Neuron (in vitro differentiated cells): ENCODE data around the gene LMBR1L.

Experiments used
- H2AFZ ChIP-seq: one replicate; pipeline ENCODE4 v1.6.1; 2013; ENCODE audit warnings: low read depth, mild to moderate bottlenecking, inconsistent platforms, low read length, moderate library complexity
- H3K27me3 ChIP-seq: one replicate; pipeline ENCODE4 v1.6.1; 2013; ENCODE audit warnings: low read length; ENCODE audit not compliant: insufficient read depth
- H3K36me3 ChIP-seq: one replicate; pipeline ENCODE4 v1.6.1; 2013; ENCODE audit warnings: low read length; ENCODE audit not compliant: insufficient read depth
- H3K4me1 ChIP-seq: one replicate; pipeline ENCODE4 v1.6.1; 2013; ENCODE audit warnings: low read length; ENCODE audit not compliant: insufficient read depth
- H3K4me3 ChIP-seq: 2 replicates; pipeline ENCODE4 v1.5.1; 2013; ENCODE audit warnings: mild to moderate bottlenecking, low read length, moderate library complexity
- H3K9me3 ChIP-seq: one replicate; pipeline ENCODE4 v1.6.1; 2013; ENCODE audit warnings: low read length

Gene LMBR1L

GRCh38 chr12:49051777-49052438, 58.7 kb downstream of the LMBR1L start:
- Histone ChIP-seq H3K4me3 (no peak overlapping the region), H3K27me3 (no peaks in the 10 kb centered on the region), H3K36me3 (peaks cover 92% of the 10 kb centered on the region), H3K4me1 (peaks cover 11% of the 10 kb centered on the region), H3K9me3 (no peaks in the 10 kb centered on the region), H2AFZ (no peak overlapping the region)

DNA sequence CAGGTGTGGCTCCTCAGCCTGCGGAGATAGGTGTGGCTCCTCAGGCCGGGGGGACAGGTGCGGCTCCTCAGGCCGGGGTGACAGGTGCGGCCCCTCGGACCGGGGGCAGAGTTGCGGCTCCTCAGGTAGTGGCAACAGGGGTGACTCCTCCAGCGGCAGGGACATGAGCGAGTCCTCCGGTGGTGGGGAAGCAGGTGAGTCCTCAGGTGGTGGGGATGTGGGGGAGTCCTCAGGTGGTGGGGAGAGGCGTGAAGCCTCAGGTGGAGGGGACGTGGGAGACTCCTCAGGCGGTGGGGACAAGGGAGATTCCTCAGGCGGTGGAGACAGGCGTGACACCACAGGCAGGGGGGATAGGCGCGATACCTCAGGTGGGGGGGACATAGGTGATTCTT, 59.3 kb downstream of the LMBR1L start:
- Histone ChIP-seq H3K4me3 (no peak overlapping the region), H3K9me3 (no peaks in the 10 kb centered on the region), H3K36me3 (peaks cover 96% of the 10 kb centered on the region), H2AFZ (no peak overlapping the region), H3K27me3 (no peaks in the 10 kb centered on the region), H3K4me1 (peaks cover 6% of the 10 kb centered on the region)

DNA sequence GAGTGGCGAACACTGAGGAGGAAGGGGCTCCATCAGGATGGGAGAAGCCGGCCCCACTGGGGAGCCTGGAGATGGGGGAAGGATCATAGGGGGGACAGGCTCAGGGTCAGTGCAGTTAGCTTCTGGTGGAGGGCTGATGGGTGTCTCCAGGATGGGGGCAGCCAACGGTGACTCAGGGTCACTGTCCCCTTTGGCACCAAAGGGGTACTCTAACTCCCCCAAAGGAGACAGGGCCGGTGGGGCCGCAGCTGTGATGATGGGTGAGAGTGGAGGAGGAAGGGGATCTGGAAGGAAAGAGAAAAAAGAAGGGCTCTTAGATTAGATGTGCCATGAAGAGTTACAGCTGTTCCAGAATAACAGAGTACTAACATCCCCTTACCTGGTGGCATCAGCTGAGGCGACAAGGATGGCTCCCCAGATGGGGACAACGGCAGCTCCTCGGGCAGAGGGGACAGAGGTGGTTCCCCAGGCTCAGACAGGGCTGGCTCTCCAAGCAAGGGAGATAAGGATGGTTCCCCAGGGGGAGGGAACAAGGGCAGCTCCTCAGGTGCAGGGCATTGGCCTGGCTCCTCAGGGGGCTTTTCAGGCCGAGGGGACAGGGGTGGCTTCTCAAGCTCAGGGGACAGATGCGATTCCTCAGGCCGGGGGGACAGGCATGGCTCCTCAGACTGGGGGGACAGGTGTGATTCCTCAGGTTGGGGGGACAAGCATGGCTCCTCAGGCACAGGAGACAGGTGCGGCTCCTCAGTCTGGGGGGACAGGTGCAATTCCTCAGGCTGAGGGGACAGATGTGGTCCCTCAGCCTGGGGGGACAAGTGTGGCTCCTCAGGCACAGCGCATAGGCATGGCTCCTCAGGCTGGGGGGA, 59.9 kb downstream of the LMBR1L start:
- Histone ChIP-seq H3K27me3 (no peaks in the 10 kb centered on the region), H2AFZ (no peak overlapping the region), H3K4me1 (no peaks in the 10 kb centered on the region), H3K9me3 (no peaks in the 10 kb centered on the region), H3K36me3 (peaks cover 97% of the 10 kb centered on the region), H3K4me3 (no peak overlapping the region)

DNA sequence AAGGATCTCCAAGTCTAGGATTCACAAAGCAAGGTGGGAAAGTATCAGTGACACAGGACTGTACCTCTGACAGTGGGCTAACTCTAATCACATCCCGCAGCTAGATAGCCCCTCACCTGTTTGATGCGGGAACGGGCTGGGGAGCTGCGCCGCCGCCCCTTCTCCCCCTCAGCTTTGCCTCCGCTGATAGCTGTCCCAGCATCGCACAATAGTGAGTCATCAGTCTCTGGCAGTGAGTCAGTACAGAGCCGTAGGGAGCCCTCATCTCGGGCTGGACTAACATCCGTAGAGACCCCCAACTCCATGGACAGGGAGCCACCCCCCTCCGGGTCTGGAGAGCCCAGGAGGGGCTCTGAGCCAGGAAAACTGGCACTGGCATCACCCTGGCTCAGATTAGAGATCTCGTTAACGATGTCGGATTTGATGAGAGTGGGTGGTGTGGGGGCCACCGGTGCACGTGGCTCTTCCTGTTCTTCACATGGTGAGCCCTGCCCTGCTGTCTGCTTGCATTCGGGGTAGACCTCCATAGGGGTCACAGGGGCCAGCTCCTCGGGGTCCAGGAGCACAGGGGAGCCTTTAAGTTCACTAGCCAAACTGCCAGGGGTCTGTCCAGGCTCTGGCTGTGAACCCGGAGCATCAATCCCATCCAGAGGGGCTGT, 61.0 kb downstream of the LMBR1L start:
- no peak overlapping the region for H2AFZ ChIP-seq
- H3K36me3 ChIP-seq = peaks cover 95% of the 10 kb centered on the region
- H3K4me1 ChIP-seq = no peaks in the 10 kb centered on the region
- H3K4me3 ChIP-seq = no peak overlapping the region
- no peaks in the 10 kb centered on the region for H3K9me3 ChIP-seq
- no peaks in the 10 kb centered on the region for H3K27me3 ChIP-seq

- Histone ChIP-seq H3K27me3 (no peaks in the 10 kb centered on the region), H2AFZ (no peak overlapping the region), H3K4me3 (no peak overlapping the region), H3K36me3 (peaks cover 96% of the 10 kb centered on the region), H3K9me3 (no peaks in the 10 kb centered on the region), H3K4me1 (no peaks in the 10 kb centered on the region)
These were observed 61.7 kb downstream of the LMBR1L start for GRCh38 chr12:49048953-49049352.
